Ovary (tissue), 9 donors: ENCODE measurements around the gene CELF4. TPM values are rescaled to one million over a fixed set of nuclear protein-coding genes. Genes with fewer than 3 reads are reported as not detected.
A peak's percentile ranks its signal among the peaks of the same experiment; 100 is the strongest.

Experiments
- DNase-seq, 5 donors: peaks; one replicate each; pipeline ENCODE4 v3.0.0-alpha.2; 2019 to 2020
- H3K27ac ChIP-seq, 2 donors: fragments of 200-600 bp; one replicate each; pipeline versions ENCODE4 v1.5.1 to v1.8.0; 2019 to 2022
- H3K27me3 ChIP-seq: fragments of 200-600 bp; one replicate; pipeline ENCODE4 v1.8.0; 2022
- H3K36me3 ChIP-seq: fragments of 200-600 bp; sonication (generic); one replicate; pipeline ENCODE4 v1.5.1; 2019
- H3K4me1 ChIP-seq: one replicate; pipeline ENCODE4 v1.8.1; 2013; ENCODE audit warnings: mild to moderate bottlenecking, moderate library complexity; ENCODE audit not compliant: insufficient read depth
- H3K4me3 ChIP-seq: fragments of 200-600 bp; sonication (generic); one replicate; pipeline ENCODE4 v1.5.1; 2017
- H3K9me3 ChIP-seq, 2 donors: fragments of 200-600 bp in 1 of 2; sonication (generic) in 1 of 2; one replicate each; pipeline versions ENCODE4 v1.5.1 to v1.8.1; 2013 to 2019; ENCODE audit warnings: mild to moderate bottlenecking in 1 of 2, moderate library complexity in 1 of 2
- CTCF ChIP-seq, 3 donors: fragments of 450-650 bp in 2 of 3; fragments of 200-600 bp in 1 of 3; IDR thresholded peaks; one replicate each; pipeline versions ENCODE4 v1.5.1 to v1.8.0; 2016 to 2022; ENCODE audit warnings: antibody characterized with exemption in 3 of 3, mild to moderate bottlenecking in 1 of 3
- EP300 ChIP-seq: sonication (generic); formaldehyde crosslinking; IDR thresholded peaks from one replicate; pipeline ENCODE4 v1.6.1; 2017; ENCODE audit warnings: antibody characterized with exemption
- POLR2A ChIP-seq: fragments of 450-650 bp; IDR thresholded peaks from one replicate; pipeline ENCODE4 v1.6.1; 2017; ENCODE audit warnings: antibody characterized with exemption, mild to moderate bottlenecking, moderate library complexity
- WGBS, 3 donors: extraction: QIAGEN DNeasy Blood & Tissue Kit in 1 of 3; methylation state at CpG; one replicate each; pipeline versions ENCODE4 v1.1.5 to v1.1.7; 2013 to 2017; 5-methylcytosine and 5-hydroxymethylcytosine counted together
- intact Hi-C, 4 donors: fragments of 100-400 bp; cut with DNase I; formaldehyde crosslinking; loops; one replicate each; pipeline versions ENCODE4 v1.11.0 to v1.15.1; 2022 to 2023
- polyA plus RNA-seq, 2 donors: library from polyadenylated mRNA; stranded (reverse); fragments of 200-250 nt in 1 of 2; fragments of 350-450 nt in 1 of 2; fragmentation: Illumina TruSeq in 1 of 2; extraction: RNeasy Lipid Tissue Mini Kit (QIAGEN cat#74804) in 1 of 2; gene quantifications; one replicate each; pipeline ENCODE4 v1.2.3, GENCODE V29; 2013 to 2014
- total RNA-seq, 7 donors: library from RNA; depleted of rRNA in 2 of 7; stranded (reverse); fragments of >200 nt in 2 of 7; fragmentation: NEBNext Ultra II Directional in 3 of 7; extraction: Animal tissue kit (Norgen Biotek cat#: 25700) in 3 of 7; gene quantifications; one replicate each; pipeline versions ENCODE4 v1.1.0 to v1.2.4, GENCODE V29; 2016 to 2023
- donor health status: DM: no; HTN: no; CAD: no; lungs with moderate emphysema.
- donor health status: DM: no; HTN: no; CAD: no.
- donor health status: Bipolar disorder and iron deficiency.
- donor health status: DM: yes; HTN: yes; CAD: no.
- donor health status: DM: no; HTN: no; CAD: no.
- donor health status: DM: yes; HTN: yes; CAD: no.

CELF4 gene
- total and polyA plus RNA-seq, 9 donors, result 0.15 to 1.6 (median 1.1) TPM; not detected in 1

- intact Hi-C loops, result loop anchor here in 1 of 4 donors (10.0 kb wide), 2 partner anchors 63 to 1283 kb away; no protein-coding TSS in a partner anchor
- no peak overlapping the region for H3K27ac ChIP-seq
- no peaks in the 10 kb centered on the region for H3K36me3 ChIP-seq
- WGBS, 3 donors, result 67 to 74% (median 73%) methylated on average over 8 of the region's 8 CpGs
- no peak for TF ChIP-seq POLR2A
- no peak for TF ChIP-seq CTCF (IDR thresholded peaks at IDR 0.05)
- no peak for TF ChIP-seq EP300
- H3K27me3 ChIP-seq, result no peaks in the 10 kb centered on the region
- peaks cover 9% of the 10 kb centered on the region for H3K4me1 ChIP-seq
- no peak for DNase-seq
- H3K9me3 ChIP-seq, result no peaks in the 10 kb centered on the region
- no peak overlapping the region for H3K4me3 ChIP-seq
Observed at GRCh38 chr18:37457753-37458152, 107.8 kb downstream of the CELF4 start.

GRCh38 chr18:37457341-37457740 lies 108.3 kb downstream of the CELF4 start:
- intact Hi-C loops, result loop anchor here in 1 of 4 donors (10.0 kb wide), 2 partner anchors 63 to 1283 kb away; no protein-coding TSS in a partner anchor
- no peak for DNase-seq
- Histone ChIP-seq H3K4me1 (peaks cover 13% of the 10 kb centered on the region), H3K4me3 (no peak overlapping the region), H3K36me3 (no peaks in the 10 kb centered on the region), H3K27me3 (no peaks in the 10 kb centered on the region), H3K27ac (no peak overlapping the region), H3K9me3 (no peaks in the 10 kb centered on the region)
- TF ChIP-seq EP300, result no peak
- 65 to 67% (median 67%) methylated on average over 3 of the region's 3 CpGs for WGBS, 3 donors

DNA sequence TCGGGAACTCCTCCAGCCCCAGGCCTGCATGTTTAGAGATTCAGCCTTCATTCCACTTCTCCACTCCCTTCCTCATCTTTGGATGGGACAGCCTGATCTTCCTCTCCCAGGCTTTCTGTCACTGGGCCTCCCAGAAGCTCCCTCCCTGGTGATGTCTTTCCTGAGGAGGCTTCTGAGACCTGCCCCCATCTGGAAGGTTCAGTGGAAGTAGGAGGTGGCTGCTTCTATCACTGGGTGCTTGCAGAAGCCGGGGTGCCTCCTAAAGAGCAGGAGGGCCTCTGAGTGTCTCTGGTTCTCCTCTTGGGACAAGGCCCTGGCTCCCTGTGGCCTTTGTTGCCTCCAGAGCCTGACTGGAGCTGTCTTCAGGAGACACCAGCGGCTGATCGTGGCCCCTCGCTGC lies 108.7 kb downstream of the CELF4 start:
- H3K27me3 ChIP-seq, result no peaks in the 10 kb centered on the region
- H3K4me1 ChIP-seq, result peaks cover 18% of the 10 kb centered on the region
- no peak for TF ChIP-seq EP300
- no peak for TF ChIP-seq CTCF (IDR thresholded peaks at IDR 0.05)
- TF ChIP-seq POLR2A, result no peak
- no peak for DNase-seq
- no peak overlapping the region for H3K4me3 ChIP-seq
- no peaks in the 10 kb centered on the region for H3K36me3 ChIP-seq
- H3K27ac ChIP-seq, result no peak overlapping the region
- H3K9me3 ChIP-seq, result no peaks in the 10 kb centered on the region
- intact Hi-C loops, result loop anchor here in 1 of 4 donors (10.0 kb wide), 2 partner anchors 62 to 1282 kb away; no protein-coding TSS in a partner anchor
- 91 to 96% (median 96%) methylated on average over 5 of the region's 5 CpGs for WGBS, 3 donors

- Histone ChIP-seq H3K4me3 (no peak overlapping the region), H3K27ac (no peak overlapping the region), H3K9me3 (no peaks in the 10 kb centered on the region), H3K36me3 (no peaks in the 10 kb centered on the region), H3K4me1 (peaks cover 22% of the 10 kb centered on the region), H3K27me3 (no peaks in the 10 kb centered on the region)
- 94 to 98% (median 97%) methylated on average over 5 of the region's 5 CpGs for WGBS, 3 donors
- DNase-seq, result no peak
- intact Hi-C loops, result loop anchor here in 1 of 4 donors (10.0 kb wide), 2 partner anchors 62 to 1282 kb away; no protein-coding TSS in a partner anchor
- no peak for TF ChIP-seq POLR2A
- no peak for TF ChIP-seq CTCF (IDR thresholded peaks at IDR 0.05)
- no peak for TF ChIP-seq EP300
Observed at GRCh38 chr18:37456395-37456794, 109.2 kb downstream of the CELF4 start.

GRCh38 chr18:37453752-37454151 lies 111.8 kb downstream of the CELF4 start:
- Histone ChIP-seq H3K27me3 (no peaks in the 10 kb centered on the region), H3K27ac (peak overlapping the region; percentile 41 to 76)
- intact Hi-C loops, result loop anchor here in 1 of 4 donors (10.0 kb wide), 2 partner anchors 59 to 1279 kb away; no protein-coding TSS in a partner anchor

More at GRCh38 chr18:37453752-37454151, 111.8 kb downstream of the CELF4 start:
- peak; percentile 71 to 79 (median 73) for DNase-seq
- TF ChIP-seq POLR2A, result no peak
- TF ChIP-seq CTCF (IDR thresholded peaks at IDR 0.05), result no peak
- no peak for TF ChIP-seq EP300
- H3K4me1 ChIP-seq, result peaks cover 40% of the 10 kb centered on the region
- 7 to 23% (median 9%) methylated on average over 3 of the region's 3 CpGs for WGBS, 3 donors
- H3K36me3 ChIP-seq, result no peaks in the 10 kb centered on the region
- no peaks in the 10 kb centered on the region for H3K9me3 ChIP-seq
- no peak overlapping the region for H3K4me3 ChIP-seq
